K562 (cell line): ENCODE measurements around the gene STAB2. TPM values are rescaled to one million over a fixed set of nuclear protein-coding genes. Genes with fewer than 3 reads are reported as not detected.
A peak's percentile ranks its signal among the peaks of the same experiment; 100 is the strongest.

ENCODE experiments used
- ATAC-seq: fragments of 200-7000 bp; cut with Tn5 transposase; 3 replicates; pipeline ENCODE4 v1.9.1; 2020; ENCODE audit warnings: moderate library complexity
- BruUV-seq: library from RNA; stranded (reverse); fragments of 400-500 nt; replicated peaks from 2 replicates; lab custom pipeline; 2021; lab: Mats Ljungman, UMichigan
- CTCF ChIA-PET: fragments of 300-600 bp; formaldehyde crosslinking; extraction: SDS; loops from one replicate; lab custom pipeline; 2021; ENCODE audit warnings: low intra/inter-chr PET ratio; lab: Yijun Ruan, JAX
- POLR2A ChIA-PET: fragments of 300-600, 350-650 bp; sonication (Branson Sonifier 250); formaldehyde crosslinking; extraction: SDS; loops from one replicate; lab custom pipeline; 2021; ENCODE audit warnings: antibody characterized with exemption, inconsistent platforms; lab: Yijun Ruan, JAX
- DNase-seq, 4 experiments: peaks; one replicate each; pipeline versions ENCODE4 v3.0.0 to v3.0.0-alpha.2; 2011 to 2018; ENCODE audit warnings: low spot score in 3 of 4, mixed read lengths in 3 of 4; ENCODE audit errors: extremely low read depth in 1 of 4
- FAIRE-seq: peaks from 2 replicates; lab custom pipeline; 2011; peaks lifted over from hg19 to GRCh38; lab: Jason Lieb, UNC
- H2AFZ ChIP-seq: 2 replicates; pipeline ENCODE4 v1.6.0; 2011; ENCODE audit warnings: low read depth, low read length, control low read depth, inconsistent platforms
- H3K27ac ChIP-seq: fragments of 200-600 bp; 3 replicates; pipeline ENCODE4 v1.8.0; 2011; ENCODE audit warnings: low read depth, mild to moderate bottlenecking, control low read depth, inconsistent platforms, low read length, moderate library complexity, mixed read lengths; ENCODE audit errors: extremely low read depth
- H3K27me3 ChIP-seq, 2 experiments: fragments of 300-600 bp in 1 of 2; 2 replicates in 1 of 2; 3 replicates in 1 of 2; pipeline versions ENCODE4 v1.6.0 to v1.8.0; 2011; ENCODE audit warnings: inconsistent platforms in 2 of 2, low read length in 2 of 2, mild to moderate bottlenecking in 1 of 2, mixed read lengths in 1 of 2, moderate library complexity in 1 of 2; ENCODE audit not compliant: control insufficient read depth in 2 of 2, insufficient read depth in 2 of 2
- H3K36me3 ChIP-seq: fragments of 300-600 bp; 3 replicates; pipeline ENCODE4 v1.8.0; 2011; ENCODE audit warnings: mild to moderate bottlenecking, low read length, inconsistent platforms; ENCODE audit not compliant: control insufficient read depth, insufficient read depth
- H3K4me1 ChIP-seq, 2 experiments: fragments of 200-600 bp in 1 of 2; replicated peaks in 1 of 2; 2 replicates in 1 of 2; 3 replicates in 1 of 2; pipeline versions ENCODE4 v1.5.1 to v1.8.0; 2011; ENCODE audit warnings: inconsistent platforms in 2 of 2, low read length in 2 of 2, mild to moderate bottlenecking in 1 of 2, mixed read lengths in 1 of 2, moderate library complexity in 1 of 2; ENCODE audit not compliant: control insufficient read depth in 2 of 2, insufficient read depth in 2 of 2
- H3K4me2 ChIP-seq: 2 replicates; pipeline ENCODE4 v1.6.1; 2011; ENCODE audit warnings: low read length, control low read depth, inconsistent platforms, mixed read lengths; ENCODE audit not compliant: insufficient read depth
- H3K4me3 ChIP-seq: fragments of 200-600 bp; sonication (generic), shearing (Covaris generic); 2 replicates; pipeline ENCODE4 v1.5.1; 2016; ENCODE audit warnings: control low read depth, inconsistent platforms
- H3K79me2 ChIP-seq: fragments of 200-600 bp; 3 replicates; pipeline ENCODE4 v1.8.0; 2011; ENCODE audit warnings: low read length, inconsistent platforms; ENCODE audit not compliant: control insufficient read depth, insufficient read depth
- H3K9ac ChIP-seq, 2 experiments: 2 replicates each; pipeline versions ENCODE4 v1.6.0 to v1.6.1; 2011; ENCODE audit warnings: low read depth in 2 of 2, low read length in 2 of 2, control low read depth in 1 of 2, inconsistent platforms in 1 of 2, mild to moderate bottlenecking in 1 of 2, mixed read lengths in 1 of 2; ENCODE audit not compliant: insufficient read depth in 1 of 2
- H3K9me1 ChIP-seq: one replicate; pipeline ENCODE4 v1.6.0; 2011; ENCODE audit warnings: inconsistent platforms, mild to moderate bottlenecking, low read length, moderate library complexity; ENCODE audit not compliant: control insufficient read depth, insufficient read depth
- H3K9me3 ChIP-seq: replicated peaks from 2 replicates; pipeline ENCODE4 v1.5.1; 2011; ENCODE audit warnings: low read depth, low read length, inconsistent platforms; ENCODE audit not compliant: control insufficient read depth, insufficient read depth
- H4K20me1 ChIP-seq: replicated peaks from 2 replicates; pipeline ENCODE4 v1.6.1; 2011; ENCODE audit warnings: low read length, inconsistent platforms, mixed read lengths; ENCODE audit not compliant: control insufficient read depth, insufficient read depth
- ADNP ChIP-seq: fragments of 200-800 bp; sonication (Bioruptor generic); IDR thresholded peaks from 2 replicates; pipeline ENCODE4 v1.6.1; 2016; ENCODE audit warnings: missing genetic modification characterization, missing compliant biosample characterization
- ARID1B ChIP-seq: fragments of 450-650 bp; IDR thresholded peaks from 2 replicates; pipeline ENCODE4 v1.6.1; 2016; ENCODE audit warnings: antibody characterized with exemption, mild to moderate bottlenecking, inconsistent platforms
- CREB1 ChIP-seq, 2 experiments: sonication (generic) in 1 of 2; formaldehyde crosslinking in 1 of 2; IDR thresholded peaks; 2 replicates each; pipeline versions ENCODE4 v1.6.1 to v1.8.0; 2012 to 2022; ENCODE audit warnings: inconsistent platforms in 1 of 2, mild to moderate bottlenecking in 1 of 2, missing genetic modification reagents in 1 of 2, moderate library complexity in 1 of 2
- FOSL1 ChIP-seq: fragments of 200-800 bp; sonication (Bioruptor generic); conservative IDR thresholded peaks from 2 replicates; pipeline ENCODE4 v1.6.1; 2016; ENCODE audit warnings: missing genetic modification characterization, missing compliant biosample characterization
- GABPB1 ChIP-seq: sonication (generic); formaldehyde crosslinking; IDR thresholded peaks from 2 replicates; pipeline ENCODE4 v1.8.0; 2022; ENCODE audit warnings: mild to moderate bottlenecking, missing genetic modification reagents
- GATAD2B ChIP-seq: fragments of 450-650 bp; IDR thresholded peaks from 2 replicates; pipeline ENCODE4 v1.6.1; 2017; ENCODE audit warnings: mild to moderate bottlenecking, borderline replicate concordance
- HES1 ChIP-seq: fragments of 450-650 bp; IDR thresholded peaks from 2 replicates; pipeline ENCODE4 v1.6.1; 2016; ENCODE audit warnings: low read depth, mild to moderate bottlenecking, moderate library complexity
- KLF16 ChIP-seq: IDR thresholded peaks from 2 replicates; pipeline ENCODE4 v1.6.1; 2016; ENCODE audit warnings: antibody characterized with exemption
- MBD1 ChIP-seq: fragments of 250-450 bp; sonication (Bioruptor Pico); IDR thresholded peaks from 2 replicates; pipeline ENCODE4 v1.8.0; 2022; ENCODE audit warnings: inconsistent platforms
- MEIS2 ChIP-seq: fragments of 450-650 bp; IDR thresholded peaks from 2 replicates; pipeline ENCODE4 v1.6.1; 2014; ENCODE audit warnings: mild to moderate bottlenecking; ENCODE audit not compliant: partially characterized antibody
- MNT ChIP-seq, 2 experiments: fragments of 450-650 bp; conservative IDR thresholded peaks; 2 replicates each; pipeline ENCODE4 v1.6.1; 2017; ENCODE audit warnings: mild to moderate bottlenecking in 2 of 2, moderate library complexity in 2 of 2
- RCOR1 ChIP-seq, 2 experiments: IDR thresholded peaks; 2 replicates each; pipeline ENCODE4 v1.6.1; 2012; ENCODE audit warnings: low read depth in 2 of 2, low read length in 2 of 2, borderline replicate concordance in 1 of 2, improper control_type of control experiment in 1 of 2
- RNF2 ChIP-seq: sonication (generic); IDR thresholded peaks from 2 replicates; pipeline ENCODE4 v1.6.1; 2016
- SIX5 ChIP-seq, 2 experiments: IDR thresholded peaks; 2 replicates each; pipeline ENCODE4 v1.6.1; 2011; ENCODE audit warnings: low read length in 2 of 2, borderline replicate concordance in 1 of 2, low read depth in 1 of 2, mild to moderate bottlenecking in 1 of 2, moderate library complexity in 1 of 2; ENCODE audit not compliant: insufficient read depth in 1 of 2
- TSC22D4 ChIP-seq: fragments of 450-650 bp; IDR thresholded peaks from 2 replicates; pipeline ENCODE4 v1.6.1; 2016; ENCODE audit warnings: missing genetic modification characterization, missing biosample characterization, control low read depth
- ZNF395 ChIP-seq: fragments of 200-800 bp; sonication (Bioruptor generic); IDR thresholded peaks from 2 replicates; pipeline ENCODE4 v1.6.1; 2017; ENCODE audit warnings: missing genetic modification characterization, missing compliant biosample characterization
- WGBS: fragments of 100-300 bp; shearing (Covaris generic); methylation state at CpG from one replicate; pipeline ENCODE4 v1.1.6; 2016; ENCODE audit warnings: low coverage, mixed read lengths; ENCODE audit not compliant: insufficient coverage; ENCODE audit errors: missing lambda C conversion rate; 5-methylcytosine and 5-hydroxymethylcytosine counted together
- in situ Hi-C: fragments of 300-500 bp; cut with MboI; formaldehyde crosslinking; loops from 4 replicates; pipeline ENCODE4 v1.15.0; 2018; ENCODE audit warnings: inconsistent platforms, mixed read lengths
- intact Hi-C: fragments of 100-400 bp; cut with micrococcal nuclease; formaldehyde crosslinking; loops from 2 replicates; pipeline ENCODE4 v1.14.2; 2022
- polyA plus RNA-seq, 8 experiments: library from polyadenylated mRNA; depleted of rRNA in 4 of 8; stranded (reverse) in 5 of 8; unstranded in 3 of 8; fragments of >200 nt; fragmentation: Nextera tagmentation in 2 of 8; fragmentation: Illumina TruSeq in 1 of 8; extraction: Ambion mirVana in 2 of 8; extraction: Trizol in 1 of 8; gene quantifications; 2 replicates each; pipeline versions ENCODE4 v1.2.1 to v1.2.3, GENCODE V29; 2011 to 2014; ENCODE audit warnings: inconsistent platforms in 1 of 8, missing spikeins in 1 of 8
- total RNA-seq, 7 experiments: library from RNA; depleted of rRNA in 6 of 7; stranded (reverse); fragments of >200 nt in 6 of 7; fragmentation: Illumina TruSeq in 2 of 7; extraction: Trizol in 2 of 7; gene quantifications; 2 replicates each; pipeline versions ENCODE4 v1.2.1 to v1.2.3, GENCODE V29; 2011 to 2021; ENCODE audit warnings: low replicate concordance in 1 of 7

STAB2 gene
- total and polyA plus RNA-seq, 9 of the 15 experiments (the other 6 are each of a cell fraction or from before 2014, with no cell fraction given), result 0.10 TPM; not detected in 8

- H3K4me2 ChIP-seq, result peak overlapping the region; percentile 44
- peaks cover 7% of the 10 kb centered on the region for H3K9me1 ChIP-seq
- ATAC-seq, result peak; percentile 70
- peak; percentile 35 to 82 (median 60) for DNase-seq
- H3K79me2 ChIP-seq, result peaks cover 67% of the 10 kb centered on the region
- POLR2A ChIA-PET, result interaction anchor here (0.7 kb wide), 1 partner anchor 9 kb away, joined by 4 read pairs; no protein-coding TSS in a partner anchor
- FAIRE-seq, result peak; percentile 77
- H3K9ac ChIP-seq, result peak overlapping the region in 1 of 2 experiments; percentile 39; a peak in 1 of 4 replicates
- no TSS peak for BruUV-seq
- 8% methylated on average over 4 of the region's 4 CpGs for WGBS
- intact Hi-C loops (loop anchor here (2.0 kb wide), 1 partner anchor 32 kb away; the partner anchor contains the start of gene NT5DC3), in situ Hi-C loops (loop anchor here (10.0 kb wide), 1 partner anchor 1694 kb away; no protein-coding TSS in a partner anchor)
- H3K4me1 ChIP-seq, result peaks cover 30 to 61% of the 10 kb centered on the region in 2 experiments
- no peak overlapping the region for H3K4me3 ChIP-seq
- peaks cover 12% of the 10 kb centered on the region; the same call in 1 of the 2 replicates for H4K20me1 ChIP-seq
- no peaks in the 10 kb centered on the region for H3K27me3 ChIP-seq
- peaks cover 85% of the 10 kb centered on the region for H3K36me3 ChIP-seq
- no peak overlapping the region for H2AFZ ChIP-seq
- H3K27ac ChIP-seq, result peak overlapping the region; percentile 69; the same call in 2 of the 3 replicates
- peaks cover 2% of the 10 kb centered on the region; the same call in 1 of the 2 replicates for H3K9me3 ChIP-seq
- CTCF ChIA-PET, result no interaction called here
- TF ChIP-seq RNF2 (peak; percentile 20; the same call in 1 of the 2 replicates), CREB1 (IDR thresholded peaks at IDR 0.05) (peak; percentile 13; the same call in 1 of the 2 replicates), CREB1 (CRISPR knock-in tag; IDR thresholded peaks at IDR 0.05) (no peak), GABPB1 (CRISPR knock-in tag) (no peak), GATAD2B (0 out of 2 replicates have a peak, but pooled peaks have one; percentile 35), MEIS2 (peak; percentile 4), SIX5 (IDR thresholded peaks at IDR 0.05; ENCODE audit: borderline replicate concordance in 1 of 2, insufficient read depth in 1 of 2, low read depth in 1 of 2, low read length in 2 of 2) (no peak), ADNP (peak; percentile 44; the same call in 1 of the 2 replicates), RCOR1 (IDR thresholded peaks at IDR 0.05; ENCODE audit: borderline replicate concordance in 1 of 2, low read depth in 2 of 2, low read length in 2 of 2) (peak; percentile 10 to 36; a peak in 2 of 4 replicates), TSC22D4 (tag) (no peak), ARID1B (peak; percentile 92), MNT (conservative IDR thresholded peaks at IDR 0.05) (peak in 1 of 2 experiments; percentile 60; a peak in 2 of 4 replicates), HES1 (0 out of 2 replicates have a peak, but pooled peaks have one; percentile 35), FOSL1 (0 out of 2 replicates have a peak, but pooled peaks have one; percentile 34), ZNF395 (CRISPR knock-in tag) (peak; percentile 61; the same call in 1 of the 2 replicates), KLF16 (0 out of 2 replicates have a peak, but pooled peaks have one; percentile 35), MBD1 (CRISPR knock-in tag) (no peak)
Measured at GRCh38 chr12:103809154-103809553, 222.1 kb downstream of the STAB2 start.
